Keratinocyte (primary cell): ENCODE measurements around the gene CGNL1.

Experiments
- EZH2 ChIP-seq: IDR thresholded peaks from one replicate; pipeline ENCODE4 v1.6.1; 2012; ENCODE audit warnings: inconsistent platforms, mild to moderate bottlenecking, low read length, moderate library complexity
- TF ChIP-seq, protein P1 (sequence below), 3 experiments: IDR thresholded peaks in 1 of 3; conservative IDR thresholded peaks in 1 of 3; optimal IDR thresholded peaks in 1 of 3; 2 replicates in 2 of 3; 3 replicates in 1 of 3; pipeline versions ENCODE3 to v1.5.1; 2011; ENCODE audit warnings: low read length in 3 of 3, mild to moderate bottlenecking in 3 of 3, moderate library complexity in 2 of 3, control low read depth in 1 of 3, inconsistent platforms in 1 of 3; ENCODE audit not compliant: insufficient read depth in 2 of 3; ENCODE audit errors: extremely low read depth in 1 of 3

DNA sequence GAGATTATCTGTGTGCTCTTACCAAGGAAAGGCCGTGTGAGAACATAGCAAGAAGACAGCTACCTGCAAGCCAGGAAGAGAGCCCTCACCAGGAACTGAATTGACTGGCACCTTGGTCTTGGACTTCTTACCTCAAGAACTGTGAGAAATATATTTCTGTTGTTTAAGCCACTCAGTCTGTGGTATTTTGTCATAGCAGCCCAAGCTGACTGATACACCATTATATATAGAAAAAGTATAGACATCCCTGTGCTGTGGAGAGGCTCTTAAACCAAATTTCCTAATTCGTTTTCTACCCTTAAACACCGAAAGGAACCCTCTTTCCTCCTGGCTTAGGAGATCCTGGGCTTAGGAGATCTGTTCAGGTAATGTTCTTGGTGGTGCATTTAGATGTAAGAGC is 44.8 kb downstream of the CGNL1 start:
- TF ChIP-seq, protein P1, sequence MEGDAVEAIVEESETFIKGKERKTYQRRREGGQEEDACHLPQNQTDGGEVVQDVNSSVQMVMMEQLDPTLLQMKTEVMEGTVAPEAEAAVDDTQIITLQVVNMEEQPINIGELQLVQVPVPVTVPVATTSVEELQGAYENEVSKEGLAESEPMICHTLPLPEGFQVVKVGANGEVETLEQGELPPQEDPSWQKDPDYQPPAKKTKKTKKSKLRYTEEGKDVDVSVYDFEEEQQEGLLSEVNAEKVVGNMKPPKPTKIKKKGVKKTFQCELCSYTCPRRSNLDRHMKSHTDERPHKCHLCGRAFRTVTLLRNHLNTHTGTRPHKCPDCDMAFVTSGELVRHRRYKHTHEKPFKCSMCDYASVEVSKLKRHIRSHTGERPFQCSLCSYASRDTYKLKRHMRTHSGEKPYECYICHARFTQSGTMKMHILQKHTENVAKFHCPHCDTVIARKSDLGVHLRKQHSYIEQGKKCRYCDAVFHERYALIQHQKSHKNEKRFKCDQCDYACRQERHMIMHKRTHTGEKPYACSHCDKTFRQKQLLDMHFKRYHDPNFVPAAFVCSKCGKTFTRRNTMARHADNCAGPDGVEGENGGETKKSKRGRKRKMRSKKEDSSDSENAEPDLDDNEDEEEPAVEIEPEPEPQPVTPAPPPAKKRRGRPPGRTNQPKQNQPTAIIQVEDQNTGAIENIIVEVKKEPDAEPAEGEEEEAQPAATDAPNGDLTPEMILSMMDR (optimal IDR thresholded peaks at IDR 0.05 in 1 of 3, IDR thresholded peaks at IDR 0.05 in 1 of 3, conservative IDR thresholded peaks at IDR 0.05 in 1 of 3; ENCODE audit: extremely low read depth in 1 of 3, insufficient read depth in 2 of 3, low read length in 3 of 3), result no peak
- no peak for TF ChIP-seq EZH2
